Pancreas (tissue), 10 donors: ENCODE results near the gene C2CD2L. TPM values are rescaled to one million over a fixed set of nuclear protein-coding genes. Genes with fewer than 3 reads are reported as not detected.

Source experiments
- ATAC-seq, 4 donors: fragments of 200-7000 bp; cut with Tn5 transposase; one replicate each; pipeline versions ENCODE4 v1.8.0 to v1.9.1; 2020; ENCODE audit warnings: mild to moderate bottlenecking in 4 of 4, moderate library complexity in 4 of 4
- DNase-seq, 6 donors: peaks; one replicate each; pipeline ENCODE4 v3.0.0-alpha.2; 2020
- FAIRE-seq: peaks from 2 replicates; lab custom pipeline; 2012; peaks lifted over from hg19 to GRCh38; lab: Jason Lieb, UNC
- H3K27ac ChIP-seq, 4 donors: fragments of 200-600 bp; sonication (generic); 1 replicate in 3 of 4; 2 replicates in 1 of 4; pipeline versions ENCODE4 v1.5.0 to v1.8.0; 2020
- H3K27me3 ChIP-seq, 4 donors: fragments of 200-600 bp; one replicate each; pipeline ENCODE4 v1.8.0; 2021
- H3K36me3 ChIP-seq, 3 donors: fragments of 200-600 bp; sonication (generic) in 1 of 3; one replicate each; pipeline versions ENCODE4 v1.5.0 to v1.8.0; 2020 to 2021
- H3K4me1 ChIP-seq, 3 donors: fragments of 200-600 bp; one replicate each; pipeline ENCODE4 v1.8.0; 2021
- H3K4me3 ChIP-seq, 4 donors: fragments of 200-600 bp; sonication (generic) in 2 of 4; one replicate each; pipeline versions ENCODE4 v1.5.0 to v1.8.0; 2020 to 2021
- H3K9me3 ChIP-seq, 4 donors: fragments of 200-600 bp; one replicate each; pipeline ENCODE4 v1.8.0; 2021
- WGBS, 2 donors: extraction: QIAGEN DNeasy Blood & Tissue Kit; methylation state at CpG; one replicate each; pipeline ENCODE4 v1.1.7; 2013; 5-methylcytosine and 5-hydroxymethylcytosine counted together
- intact Hi-C, 3 donors: fragments of 100-400 bp; cut with DNase I; formaldehyde crosslinking; loops; one replicate each; pipeline versions ENCODE4 v1.11.1 to v1.14.2; 2022
- polyA plus RNA-seq, 2 donors: library from polyadenylated mRNA; stranded (reverse); fragments of 200-250 nt; gene quantifications; one replicate each; pipeline ENCODE4 v1.2.3, GENCODE V29; 2013
- total RNA-seq, 6 donors: library from RNA; stranded (reverse); fragmentation: NEBNext Ultra II Directional in 4 of 6; extraction: Animal tissue kit (Norgen Biotek cat#: 25700) in 4 of 6; gene quantifications; one replicate each; pipeline versions ENCODE4 v1.2.1 to v1.2.4, GENCODE V29; 2021 to 2023
- TF ChIP-seq, protein P1 (sequence below), 4 donors: fragments of 200-600 bp; sonication (generic) in 3 of 4; IDR thresholded peaks; one replicate each; pipeline versions ENCODE4 v1.5.0 to v1.8.0; 2021; ENCODE audit warnings: antibody characterized with exemption in 4 of 4
- donor health status: healthy with polysubstance abuse.
- donor health status: DM: no; HTN: no; CAD: no; lungs with moderate emphysema.
- donor health status: DM: no; HTN: no; CAD: no.
- donor health status: control.
- donor health status: control.
- donor health status: Bipolar disorder and iron deficiency.
- donor health status: DM: yes; HTN: yes; CAD: no.
- donor health status: DM: no; HTN: no; CAD: no.
- donor health status: DM: no; HTN: no; CAD: no.
- donor health status: DM: yes; HTN: yes; CAD: no.

The C2CD2L gene
- total and polyA plus RNA-seq, 8 donors: 4.9 to 12.3 (median 7.3) TPM

GRCh38 chr11:119155733-119156492 lies 48.8 kb downstream of the C2CD2L start:
- H3K4me3 ChIP-seq: no peak overlapping the region
- WGBS, 2 donors: 35 to 39% methylated on average over 8 of the region's 8 CpGs
- H3K9me3 ChIP-seq: no peaks in the 10 kb centered on the region
- intact Hi-C loops: no loop called here
- no peak overlapping the region for H3K27ac ChIP-seq
- TF ChIP-seq, protein P1, sequence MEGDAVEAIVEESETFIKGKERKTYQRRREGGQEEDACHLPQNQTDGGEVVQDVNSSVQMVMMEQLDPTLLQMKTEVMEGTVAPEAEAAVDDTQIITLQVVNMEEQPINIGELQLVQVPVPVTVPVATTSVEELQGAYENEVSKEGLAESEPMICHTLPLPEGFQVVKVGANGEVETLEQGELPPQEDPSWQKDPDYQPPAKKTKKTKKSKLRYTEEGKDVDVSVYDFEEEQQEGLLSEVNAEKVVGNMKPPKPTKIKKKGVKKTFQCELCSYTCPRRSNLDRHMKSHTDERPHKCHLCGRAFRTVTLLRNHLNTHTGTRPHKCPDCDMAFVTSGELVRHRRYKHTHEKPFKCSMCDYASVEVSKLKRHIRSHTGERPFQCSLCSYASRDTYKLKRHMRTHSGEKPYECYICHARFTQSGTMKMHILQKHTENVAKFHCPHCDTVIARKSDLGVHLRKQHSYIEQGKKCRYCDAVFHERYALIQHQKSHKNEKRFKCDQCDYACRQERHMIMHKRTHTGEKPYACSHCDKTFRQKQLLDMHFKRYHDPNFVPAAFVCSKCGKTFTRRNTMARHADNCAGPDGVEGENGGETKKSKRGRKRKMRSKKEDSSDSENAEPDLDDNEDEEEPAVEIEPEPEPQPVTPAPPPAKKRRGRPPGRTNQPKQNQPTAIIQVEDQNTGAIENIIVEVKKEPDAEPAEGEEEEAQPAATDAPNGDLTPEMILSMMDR (IDR thresholded peaks at IDR 0.05): no peak
- ATAC-seq (peak in 2 of 4 donors; percentile 32 to 34), DNase-seq (no peak), FAIRE-seq (no peak)
- no peaks in the 10 kb centered on the region for H3K36me3 ChIP-seq
- H3K4me1 ChIP-seq: no peaks in the 10 kb centered on the region
- peaks cover 0 to 3% (median 0%) of the 10 kb centered on the region in 4 donors for H3K27me3 ChIP-seq

DNA sequence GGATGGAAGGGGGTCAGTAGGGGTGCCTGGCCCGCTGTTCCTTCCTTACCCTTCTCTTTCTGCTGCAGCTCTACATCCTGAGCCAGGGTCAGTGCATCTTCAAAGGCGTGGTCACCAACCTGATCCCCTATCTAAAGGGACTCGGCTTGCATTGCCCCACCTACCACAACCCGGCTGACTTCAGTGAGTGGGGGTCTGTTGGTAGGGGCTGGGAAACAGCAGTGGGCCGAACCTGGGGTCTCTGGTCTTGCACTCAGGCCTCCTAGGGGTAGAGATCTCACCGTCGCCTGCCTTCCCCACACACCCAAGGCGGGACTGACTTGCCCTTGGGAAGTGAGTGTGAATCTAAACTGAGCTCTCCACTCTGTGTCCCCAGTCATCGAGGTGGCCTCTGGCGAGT lies 49.4 kb downstream of the C2CD2L start:
- FAIRE-seq: no peak

GRCh38 chr11:119157063-119157462 lies 49.9 kb downstream of the C2CD2L start:
- intact Hi-C loops: no loop called here
- Histone ChIP-seq H3K4me1 (no peaks in the 10 kb centered on the region), H3K27me3 (peaks cover 0 to 3% (median 0%) of the 10 kb centered on the region in 4 donors), H3K27ac (no peak overlapping the region), H3K36me3 (no peaks in the 10 kb centered on the region), H3K4me3 (no peak overlapping the region), H3K9me3 (no peaks in the 10 kb centered on the region)
- WGBS, 2 donors: 30 to 45% methylated on average over 3 of the region's 3 CpGs
- TF ChIP-seq, protein P1 (IDR thresholded peaks at IDR 0.05): no peak
- FAIRE-seq (no peak), DNase-seq (no peak), ATAC-seq (peak in 1 of 4 donors; percentile 28)

More for the DNA sequence above, 49.4 kb downstream of the C2CD2L start:
- Histone ChIP-seq H3K36me3 (no peaks in the 10 kb centered on the region), H3K4me3 (no peak overlapping the region), H3K4me1 (no peaks in the 10 kb centered on the region), H3K9me3 (no peaks in the 10 kb centered on the region), H3K27ac (no peak overlapping the region), H3K27me3 (peaks cover 0 to 3% (median 0%) of the 10 kb centered on the region in 4 donors)
- no peak for ATAC-seq
- intact Hi-C loops: no loop called here
- TF ChIP-seq, protein P1 (IDR thresholded peaks at IDR 0.05): no peak
- no peak for DNase-seq
- WGBS, 2 donors: 69 to 84% methylated on average over 10 of the region's 10 CpGs

- ATAC-seq (no peak), DNase-seq (no peak), FAIRE-seq (no peak)
- 82 to 89% methylated on average over 13 of the region's 13 CpGs for WGBS, 2 donors
- Histone ChIP-seq H3K4me1 (no peaks in the 10 kb centered on the region), H3K27ac (no peak overlapping the region), H3K36me3 (no peaks in the 10 kb centered on the region), H3K27me3 (peaks cover 0 to 3% (median 0%) of the 10 kb centered on the region in 4 donors), H3K4me3 (no peak overlapping the region), H3K9me3 (no peaks in the 10 kb centered on the region)
- TF ChIP-seq, protein P1 (IDR thresholded peaks at IDR 0.05): no peak
- intact Hi-C loops: no loop called here
These were observed 51.3 kb downstream of the C2CD2L start for GRCh38 chr11:119158467-119158866.

DNA sequence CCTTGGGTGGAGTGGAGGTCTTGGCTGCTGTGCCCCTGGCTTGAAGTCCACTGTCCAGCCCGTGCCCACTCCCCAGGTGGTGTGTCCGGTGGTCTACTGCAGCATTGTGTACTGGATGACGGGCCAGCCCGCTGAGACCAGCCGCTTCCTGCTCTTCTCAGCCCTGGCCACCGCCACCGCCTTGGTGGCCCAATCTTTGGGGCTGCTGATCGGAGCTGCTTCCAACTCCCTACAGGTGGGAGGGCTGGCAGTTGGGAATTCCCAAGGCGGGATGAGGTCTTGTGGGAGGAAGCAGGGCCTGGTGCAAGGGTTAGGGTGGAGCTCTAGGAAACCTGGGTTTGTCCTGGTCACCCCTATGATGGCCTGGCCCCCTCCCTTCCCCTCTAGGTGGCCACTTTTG lies 53.0 kb downstream of the C2CD2L start:
- no peak for DNase-seq
- intact Hi-C loops: no loop called here
- TF ChIP-seq, protein P1 (IDR thresholded peaks at IDR 0.05): no peak

More for the DNA sequence above, 53.0 kb downstream of the C2CD2L start:
- Histone ChIP-seq H3K27me3 (no peaks in the 10 kb centered on the region), H3K27ac (no peak overlapping the region), H3K4me3 (no peak overlapping the region), H3K4me1 (no peaks in the 10 kb centered on the region), H3K36me3 (no peaks in the 10 kb centered on the region), H3K9me3 (no peaks in the 10 kb centered on the region)
- WGBS, 2 donors: 88 to 90% methylated on average over 9 of the region's 9 CpGs
- FAIRE-seq (no peak), ATAC-seq (no peak)
